IMR-90 (cell line): ENCODE results near the gene CENPM. TPM values are rescaled to one million over a fixed set of nuclear protein-coding genes. Genes with fewer than 3 reads are reported as not detected.
A peak's percentile ranks its signal among the peaks of the same experiment; 100 is the strongest.

Source experiments
- ATAC-seq: fragments of 200-7000 bp; cut with Tn5 transposase; 2 replicates; pipeline ENCODE4 v1.9.1; 2020; ENCODE audit warnings: low read depth, mild to moderate bottlenecking, moderate library complexity
- BruUV-seq: library from RNA; stranded (reverse); fragments of 400-500 nt; replicated peaks from 2 replicates; lab custom pipeline; 2021; lab: Mats Ljungman, UMichigan
- CTCF ChIA-PET: fragments of 300-600 bp; formaldehyde crosslinking; extraction: SDS; loops from one replicate; lab custom pipeline; 2021; ENCODE audit warnings: antibody characterized with exemption; lab: Yijun Ruan, JAX
- POLR2A ChIA-PET: fragments of 300-600 bp; sonication (Branson Sonifier 250); formaldehyde crosslinking; loops from one replicate; lab custom pipeline; 2022; ENCODE audit warnings: antibody characterized with exemption; ENCODE audit not compliant: unreplicated experiment; lab: Charles Lee
- DNase-seq: peaks from one replicate; pipeline ENCODE4 v3.0.0; 2013
- H2AFZ ChIP-seq: replicated peaks from 2 replicates; pipeline ENCODE3; 2013; ENCODE audit warnings: low read length, mild to moderate bottlenecking; ENCODE audit not compliant: poor library complexity
- H2AK5ac ChIP-seq: 2 replicates; pipeline ENCODE4 v1.6.1; 2013; ENCODE audit warnings: low read depth, low read length, inconsistent platforms
- H2AK9ac ChIP-seq: replicated peaks from 2 replicates; pipeline ENCODE3; 2013; ENCODE audit warnings: mild to moderate bottlenecking, low read depth, low read length, moderate library complexity; ENCODE audit not compliant: poor library complexity
- H2BK120ac ChIP-seq: 2 replicates; pipeline ENCODE4 v1.6.1; 2013; ENCODE audit warnings: low read depth, low read length, inconsistent platforms
- H2BK15ac ChIP-seq: 3 replicates; pipeline ENCODE4 v1.6.1; 2013; ENCODE audit warnings: low read depth, low read length, inconsistent platforms
- H2BK20ac ChIP-seq: 2 replicates; pipeline ENCODE4 v1.6.1; 2013; ENCODE audit warnings: low read depth, mild to moderate bottlenecking, inconsistent platforms, low read length, moderate library complexity
- H2BK5ac ChIP-seq: 2 replicates; pipeline ENCODE4 v1.6.1; 2013; ENCODE audit warnings: mild to moderate bottlenecking, low read depth, low read length, inconsistent platforms; ENCODE audit not compliant: poor library complexity, severe bottlenecking
- H3K14ac ChIP-seq: replicated peaks from 2 replicates; pipeline ENCODE4 v1.6.1; 2013; ENCODE audit warnings: low read depth, low read length, inconsistent platforms
- H3K18ac ChIP-seq: 2 replicates; pipeline ENCODE4 v1.6.1; 2013; ENCODE audit warnings: low read depth, low read length, control low read depth
- H3K23ac ChIP-seq: 2 replicates; pipeline ENCODE4 v1.6.1; 2013; ENCODE audit warnings: low read depth, low read length, inconsistent platforms
- H3K27ac ChIP-seq: 2 replicates; pipeline ENCODE4 v1.5.1; 2013; ENCODE audit warnings: mild to moderate bottlenecking, control low read depth, low read length; ENCODE audit not compliant: insufficient read depth
- H3K27me3 ChIP-seq: 2 replicates; pipeline ENCODE4 v1.6.1; 2013; ENCODE audit warnings: low read length; ENCODE audit not compliant: control insufficient read depth, insufficient read depth
- H3K36me3 ChIP-seq: 2 replicates; pipeline ENCODE4 v1.6.1; 2013; ENCODE audit warnings: low read length, mixed read lengths; ENCODE audit not compliant: control insufficient read depth, insufficient read depth
- H3K4ac ChIP-seq: 2 replicates; pipeline ENCODE4 v1.6.1; 2013; ENCODE audit warnings: low read depth, low read length, inconsistent platforms
- H3K4me1 ChIP-seq: 2 replicates; pipeline ENCODE4 v1.6.1; 2013; ENCODE audit warnings: low read length, mixed read lengths; ENCODE audit not compliant: control insufficient read depth, insufficient read depth
- H3K4me2 ChIP-seq: 2 replicates; pipeline ENCODE4 v1.6.1; 2013; ENCODE audit warnings: low read depth, mild to moderate bottlenecking, control low read depth, low read length, moderate library complexity
- H3K4me3 ChIP-seq: 2 replicates; pipeline ENCODE4 v1.5.1; 2013; ENCODE audit warnings: low read depth, mild to moderate bottlenecking, control low read depth, low read length, moderate library complexity; ENCODE audit not compliant: insufficient read depth
- H3K56ac ChIP-seq: 2 replicates; pipeline ENCODE4 v1.6.1; 2013; ENCODE audit warnings: low read length, inconsistent platforms; ENCODE audit not compliant: insufficient read depth; ENCODE audit errors: extremely low read depth
- H3K79me1 ChIP-seq, 2 experiments: 2 replicates each; pipeline ENCODE4 v1.6.1; 2013; ENCODE audit warnings: low read length in 2 of 2, inconsistent platforms in 1 of 2, low read depth in 1 of 2
- H3K9ac ChIP-seq: 2 replicates; pipeline ENCODE4 v1.6.1; 2013; ENCODE audit warnings: low read depth, low read length, control low read depth
- H3K9me1 ChIP-seq: 2 replicates; pipeline ENCODE4 v1.6.1; 2013; ENCODE audit warnings: low read length, inconsistent platforms; ENCODE audit not compliant: insufficient read depth
- H3K9me3 ChIP-seq: 2 replicates; pipeline ENCODE4 v1.6.1; 2013; ENCODE audit warnings: low read length; ENCODE audit not compliant: control insufficient read depth, insufficient read depth
- H4K20me1 ChIP-seq: 2 replicates; pipeline ENCODE4 v1.6.1; 2013; ENCODE audit warnings: low read length, inconsistent platforms; ENCODE audit not compliant: insufficient read depth
- H4K5ac ChIP-seq: 2 replicates; pipeline ENCODE4 v1.6.1; 2013; ENCODE audit warnings: mild to moderate bottlenecking, low read depth, low read length, control low read depth
- H4K8ac ChIP-seq, 2 experiments: 2 replicates each; pipeline ENCODE4 v1.6.1; 2013; ENCODE audit warnings: low read depth in 2 of 2, low read length in 2 of 2, control low read depth in 1 of 2, inconsistent platforms in 1 of 2
- H4K91ac ChIP-seq: 2 replicates; pipeline ENCODE4 v1.6.1; 2013; ENCODE audit warnings: low read depth, low read length, inconsistent platforms; ENCODE audit not compliant: insufficient read depth
- ELK1 ChIP-seq: fragments of 150-350 bp; IDR thresholded peaks from 2 replicates; pipeline ENCODE4 v1.6.1; 2016; ENCODE audit warnings: low read depth, mild to moderate bottlenecking, low read length, moderate library complexity, borderline replicate concordance
- MAZ ChIP-seq: IDR thresholded peaks from 2 replicates; pipeline ENCODE4 v1.6.1; 2012; ENCODE audit warnings: low read depth, mild to moderate bottlenecking, low read length, improper control_type of control experiment, moderate library complexity, borderline replicate concordance
- WGBS, 2 experiments: methylation state at CpG; one replicate each; pipeline versions ENCODE4 v1.1.5 to v1.1.7; 2013; ENCODE audit warnings: missing lambda C conversion rate in 2 of 2; ENCODE audit not compliant: insufficient read length in 1 of 2; ENCODE audit errors: extremely low coverage in 2 of 2; 5-methylcytosine and 5-hydroxymethylcytosine counted together
- dilution Hi-C: fragments of 300-500 bp; cut with HindIII; formaldehyde crosslinking; loops from one replicate; pipeline ENCODE4 v1.14.3; 2018; ENCODE audit warnings: low sequenced_read_pairs; ENCODE audit not compliant: unreplicated experiment
- in situ Hi-C: fragments of 300-500 bp; cut with MboI; formaldehyde crosslinking; loops from 3 replicates; pipeline ENCODE4 v1.14.3; 2019; ENCODE audit warnings: low sequenced_read_pairs, inconsistent platforms, mixed read lengths
- intact Hi-C: fragments of 100-400 bp; cut with micrococcal nuclease; formaldehyde crosslinking; loops from 2 replicates; pipeline ENCODE4 v1.10.0; 2022
- polyA plus RNA-seq, 3 experiments: library from polyadenylated mRNA; depleted of rRNA; stranded (reverse); fragments of >200 nt; gene quantifications; 2 replicates each; pipeline ENCODE4 v1.2.3, GENCODE V29; 2012; ENCODE audit warnings: low replicate concordance in 1 of 3
- total RNA-seq: library from RNA; depleted of rRNA; stranded (reverse); fragments of >200 nt; gene quantifications from 2 replicates; pipeline ENCODE4 v1.2.3, GENCODE V29; 2012

CENPM gene
- total and polyA plus RNA-seq, 2 of the 4 experiments (the other 2 are of a cell fraction), result 18.1 to 20.1 TPM

GRCh38 chr22:41919357-41920224, 27.4 kb downstream of the CENPM start:
- ChIA-PET POLR2A (no interaction called here), CTCF (no interaction called here)
- Histone ChIP-seq H2AFZ (peak overlapping the region; percentile 94), H4K91ac (no peak overlapping the region), H3K27me3 (peaks cover 38% of the 10 kb centered on the region), H2AK9ac (no peak overlapping the region), H3K14ac (no peak overlapping the region), H4K20me1 (no peaks in the 10 kb centered on the region), H3K9ac (no peak overlapping the region), H3K9me3 (no peaks in the 10 kb centered on the region), H3K23ac (no peak overlapping the region), H3K27ac (no peak overlapping the region), H2AK5ac (no peak overlapping the region), H3K18ac (no peak overlapping the region), H2BK20ac (no peak overlapping the region), H4K5ac (no peak overlapping the region), H3K4me2 (peak overlapping the region; percentile 65; the same call in 1 of the 2 replicates), H2BK5ac (no peak overlapping the region), H3K9me1 (no peaks in the 10 kb centered on the region; the same call in 1 of the 2 replicates), H2BK15ac (no peak overlapping the region), H3K4ac (no peak overlapping the region), H2BK120ac (no peak overlapping the region), H3K56ac (no peak overlapping the region), H4K8ac (no peak overlapping the region), H3K36me3 (no peaks in the 10 kb centered on the region), H3K4me3 (peak overlapping the region; percentile 1), H3K79me1 (no peaks in the 10 kb centered on the region), H3K4me1 (no peaks in the 10 kb centered on the region; the same call in 1 of the 2 replicates)
- no TSS peak for BruUV-seq
- WGBS, 2 experiments, result 2% methylated on average over 21 of the region's 62 CpGs; no CpG with 5 or more reads in 1 of the 2 experiments
- TF ChIP-seq MAZ (peak; percentile 22; the same call in 1 of the 2 replicates), ELK1 (no peak)
- dilution Hi-C loops, result no loop called here
- ATAC-seq, result peak; percentile 79
- DNase-seq, result peak; percentile 11
- in situ Hi-C loops, result no loop called here
- intact Hi-C loops, result no loop called here
